AG09309 (cell line): ENCODE results near the gene ZBTB22.

Source experiments
- DNase-seq: peaks from one replicate; pipeline ENCODE4 v3.0.0-alpha.2; 2010; ENCODE audit warnings: low read depth
- H3K4me3 ChIP-seq: 2 replicates; pipeline ENCODE4 v1.5.1; 2011; ENCODE audit warnings: mild to moderate bottlenecking, low read depth, low read length, moderate library complexity; ENCODE audit not compliant: control insufficient read depth
- CTCF ChIP-seq: IDR thresholded peaks from 2 replicates; pipeline ENCODE4 v1.5.1; 2011; ENCODE audit warnings: mild to moderate bottlenecking, low read depth, low read length, inconsistent platforms; ENCODE audit not compliant: insufficient read depth, control insufficient read depth; ENCODE audit errors: missing control alignments

The ZBTB22 gene

GRCh38 chr6:33314943-33315792 is 2.4 kb downstream of the ZBTB22 start:
- peak overlapping the region; percentile 68 for H3K4me3 ChIP-seq

GRCh38 chr6:33314515-33314942 is 3.0 kb downstream of the ZBTB22 start:
- H3K4me3 ChIP-seq = peak overlapping the region; percentile 68
- no peak for TF ChIP-seq CTCF
- DNase-seq = no peak

More at GRCh38 chr6:33314943-33315792, 2.4 kb downstream of the ZBTB22 start:
- no peak for DNase-seq
- TF ChIP-seq CTCF = no peak

DNA sequence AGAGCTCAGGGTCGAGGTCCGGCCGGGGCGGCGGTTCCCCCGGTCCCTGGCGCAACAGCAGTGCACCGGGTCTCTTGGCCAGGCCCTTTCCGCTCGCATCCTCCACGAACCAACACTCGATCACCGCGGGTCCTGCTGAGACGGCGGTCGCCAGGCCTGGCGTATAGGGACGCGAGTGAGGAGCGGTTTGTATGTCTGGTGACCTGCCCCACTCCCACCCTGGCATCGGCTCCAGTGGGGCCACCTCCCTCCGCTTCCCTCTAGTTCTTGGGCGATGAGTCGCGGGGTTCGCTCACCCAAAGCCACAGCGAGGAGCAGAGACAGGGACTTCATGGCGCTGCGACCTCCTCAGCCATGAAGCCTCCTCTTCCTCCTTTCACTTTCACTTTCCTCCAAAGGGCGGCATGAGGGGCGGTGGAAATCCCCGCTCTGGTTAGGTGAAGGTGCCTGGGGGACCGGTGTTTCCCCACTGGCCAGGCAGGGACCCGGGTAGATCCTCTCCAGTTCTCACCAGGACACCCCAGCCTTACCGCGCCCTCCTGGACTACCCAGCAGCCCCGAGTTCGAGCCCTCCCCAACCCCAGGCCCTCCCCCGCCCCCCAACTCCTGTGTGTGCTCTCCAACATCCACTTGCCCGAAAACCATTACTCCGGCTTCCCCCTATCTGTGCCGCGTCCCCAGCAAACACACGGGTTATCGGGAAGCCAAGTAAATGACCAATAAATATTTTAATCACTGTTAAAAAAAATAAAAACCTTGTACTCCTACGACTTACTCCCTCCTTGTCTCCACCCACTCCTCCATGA is 3.6 kb downstream of the ZBTB22 start, which contains the start of gene TAPBP:
Gene TAPBP, minus strand, starts transcription at position 370 of the 806 bp plus-strand sequence. Its CDS starts 37 bp downstream, at position 333.
- H3K4me3 ChIP-seq = peak within 1 kb of the TSS; percentile 68
- DNase-seq = no peak
- no peak for TF ChIP-seq CTCF

DNA sequence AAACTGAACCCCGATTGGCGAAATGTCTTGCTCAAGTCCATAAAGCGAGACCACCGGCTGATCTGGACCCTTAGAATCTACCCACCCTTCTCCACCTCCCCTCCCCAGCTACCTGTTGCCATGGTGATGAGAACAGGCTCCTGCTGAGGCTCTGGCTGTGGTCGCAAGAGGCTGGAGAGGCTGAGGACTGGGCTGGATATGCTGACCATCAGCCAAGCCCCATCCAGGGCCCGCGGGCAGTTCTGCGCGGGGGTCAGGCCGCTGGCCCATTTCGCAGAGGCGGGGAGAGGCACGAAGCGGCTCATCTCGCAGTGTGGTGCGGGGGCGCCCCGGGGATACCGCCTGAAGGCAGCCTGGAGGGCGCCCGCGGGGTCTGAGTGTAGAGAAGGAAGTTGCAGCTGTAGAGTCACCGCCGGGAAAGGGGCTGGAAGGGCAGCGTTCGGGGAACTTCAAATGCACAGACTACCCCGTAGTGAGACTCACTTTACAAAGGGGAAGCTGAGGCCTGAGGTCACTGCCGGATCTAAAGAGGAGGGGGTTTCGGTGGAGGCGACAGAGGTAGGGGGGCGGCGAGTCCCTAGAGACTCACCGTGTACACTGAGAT is 4.3 kb downstream of the ZBTB22 start:
- DNase-seq = no peak
- TF ChIP-seq CTCF = no peak
- peak overlapping the region; percentile 68 for H3K4me3 ChIP-seq

DNA sequence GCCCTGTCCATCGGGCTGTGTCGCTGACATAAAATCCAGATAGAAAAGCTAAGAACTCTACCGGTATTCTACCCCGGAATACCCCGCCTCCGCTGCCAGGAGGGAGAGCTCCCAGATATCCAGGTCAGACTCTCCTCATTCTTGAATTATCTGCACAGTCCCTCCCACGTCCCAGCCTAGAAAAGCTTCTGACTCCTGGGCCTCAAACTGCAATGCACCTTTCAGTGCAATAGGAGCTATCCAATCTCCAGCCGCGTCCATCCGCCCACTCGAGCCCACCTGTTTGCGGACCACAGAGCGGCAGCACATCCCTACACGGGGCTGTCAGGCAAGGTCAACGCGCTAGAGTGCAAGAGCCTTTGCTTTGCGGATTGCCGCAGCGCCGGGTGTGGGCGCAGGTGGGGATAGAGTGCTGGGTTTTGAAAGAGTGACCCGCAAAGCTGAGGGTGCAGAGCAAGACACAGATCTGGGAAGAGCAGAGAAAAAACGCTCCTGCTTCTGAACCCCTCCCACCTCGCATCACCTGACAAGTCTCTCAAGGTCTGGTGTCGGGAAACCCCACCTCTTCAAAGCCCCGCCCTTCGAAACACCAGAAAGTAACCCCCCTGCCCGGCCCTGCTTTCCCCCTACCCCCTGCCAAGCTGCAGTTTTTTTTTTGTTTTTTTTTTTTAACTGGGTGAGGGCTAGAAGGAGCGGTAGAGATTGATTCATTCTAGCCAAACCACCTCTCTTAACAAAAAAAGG is 5.0 kb downstream of the ZBTB22 start:
- H3K4me3 ChIP-seq = peak overlapping the region; percentile 68
- no peak for TF ChIP-seq CTCF
- no peak for DNase-seq

- DNase-seq = no peak
- H3K4me3 ChIP-seq = no peak overlapping the region
- no peak for TF ChIP-seq CTCF
Measured at GRCh38 chr6:33306356-33306755, 11.2 kb downstream of the ZBTB22 start.
